ENCODE results near the gene SPON1. TPM values are rescaled to one million over a fixed set of nuclear protein-coding genes. Genes with fewer than 3 reads are reported as not detected.

Gene SPON1
- total and polyA plus RNA-seq, 4 donors: 0.72 to 4.9 (median 1.2) TPM

DNA sequence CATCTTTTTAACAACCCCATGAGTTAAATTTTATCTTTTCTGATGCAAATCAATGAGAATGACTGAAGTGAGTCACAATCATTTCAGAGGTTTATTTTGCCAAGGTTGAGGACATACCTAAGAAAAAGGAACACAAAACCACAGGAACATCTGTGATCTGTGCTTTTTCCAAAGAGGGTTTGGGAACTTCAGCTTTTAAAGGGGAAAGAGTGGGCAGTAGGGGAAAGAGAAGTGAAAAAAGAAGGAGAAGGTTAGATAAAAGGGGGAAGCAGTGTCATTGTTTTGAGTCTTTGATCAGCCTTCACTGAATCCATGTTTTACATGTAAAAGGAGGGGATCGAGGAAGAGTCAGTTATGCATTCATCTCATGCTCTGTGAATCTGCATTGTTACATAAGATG lies 45.3 kb upstream of the SPON1 start:
- no peak for TF ChIP-seq ZBTB33 (IDR thresholded peaks at IDR 0.05)
- TF ChIP-seq YY1 (IDR thresholded peaks at IDR 0.05): no peak
- TF ChIP-seq FOXA1 (IDR thresholded peaks at IDR 0.05): no peak
- TF ChIP-seq REST (IDR thresholded peaks at IDR 0.05): no peak
- TF ChIP-seq HNF4A (conservative IDR thresholded peaks at IDR 0.05): no peak
- TF ChIP-seq JUND (IDR thresholded peaks at IDR 0.05): no peak
- H3K9me3 ChIP-seq (ENCODE audit: control insufficient read depth in 4 of 4, low read length in 3 of 4): no peaks in the 10 kb centered on the region
- peaks cover 0 to 9% (median 0%) of the 10 kb centered on the region in 4 donors for H3K27me3 ChIP-seq (ENCODE audit: control insufficient read depth in 4 of 4, insufficient read depth in 4 of 4, low read length in 3 of 4)
- no peak for DNase-seq (ENCODE audit: low spot score)
- no peaks in the 10 kb centered on the region for H3K4me1 ChIP-seq (ENCODE audit: control insufficient read depth in 4 of 4, insufficient read depth in 4 of 4, low read length in 3 of 4)
- no peak overlapping the region for H3K9ac ChIP-seq (ENCODE audit: low read depth in 1 of 2, low read length in 2 of 2)
- H3K36me3 ChIP-seq (ENCODE audit: control insufficient read depth in 4 of 4, insufficient read depth in 3 of 4, low read depth in 1 of 4, low read length in 3 of 4): no peaks in the 10 kb centered on the region
- H3K4me3 ChIP-seq (ENCODE audit: low read depth in 1 of 3, low read length in 3 of 3): no peak overlapping the region
- 44% methylated on average over 1 of the region's 1 CpG for WGBS
- no peak overlapping the region for H3K27ac ChIP-seq (ENCODE audit: low read depth in 1 of 2, low read length in 2 of 2)

DNA sequence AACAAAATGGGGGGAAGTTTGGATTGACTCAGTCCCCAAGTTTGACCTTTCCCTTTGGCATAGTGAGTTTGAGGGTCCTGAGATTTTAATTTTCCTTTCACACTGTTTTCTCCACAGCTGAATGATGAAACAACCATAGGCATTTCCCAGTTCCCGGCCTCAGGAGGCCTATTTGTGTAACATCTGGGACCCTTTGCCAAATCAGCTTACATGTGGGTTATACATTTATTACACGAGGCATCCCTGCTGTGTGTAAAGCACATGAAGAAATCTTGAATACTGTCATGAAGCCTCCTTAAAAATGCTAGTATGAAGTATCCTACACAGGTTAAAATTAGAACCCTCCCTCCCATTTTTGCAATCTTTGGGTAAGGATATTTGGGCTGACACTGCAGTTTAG lies 44.6 kb upstream of the SPON1 start:
- Histone ChIP-seq H3K9ac (ENCODE audit: low read depth in 1 of 2, low read length in 2 of 2) (no peak overlapping the region), H3K36me3 (ENCODE audit: control insufficient read depth in 4 of 4, insufficient read depth in 3 of 4, low read depth in 1 of 4, low read length in 3 of 4) (no peaks in the 10 kb centered on the region), H3K27ac (ENCODE audit: low read depth in 1 of 2, low read length in 2 of 2) (no peak overlapping the region), H3K4me1 (ENCODE audit: control insufficient read depth in 4 of 4, insufficient read depth in 4 of 4, low read length in 3 of 4) (no peaks in the 10 kb centered on the region), H3K4me3 (ENCODE audit: low read depth in 1 of 3, low read length in 3 of 3) (no peak overlapping the region), H3K9me3 (ENCODE audit: control insufficient read depth in 4 of 4, low read length in 3 of 4) (no peaks in the 10 kb centered on the region), H3K27me3 (ENCODE audit: control insufficient read depth in 4 of 4, insufficient read depth in 4 of 4, low read length in 3 of 4) (peaks cover 0 to 9% (median 0%) of the 10 kb centered on the region in 4 donors)
- 61% methylated on average over 2 of the region's 2 CpGs for WGBS
- TF ChIP-seq REST (IDR thresholded peaks at IDR 0.05): no peak
- TF ChIP-seq JUND (IDR thresholded peaks at IDR 0.05): no peak
- TF ChIP-seq, protein P1, sequence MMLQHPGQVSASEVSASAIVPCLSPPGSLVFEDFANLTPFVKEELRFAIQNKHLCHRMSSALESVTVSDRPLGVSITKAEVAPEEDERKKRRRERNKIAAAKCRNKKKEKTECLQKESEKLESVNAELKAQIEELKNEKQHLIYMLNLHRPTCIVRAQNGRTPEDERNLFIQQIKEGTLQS (IDR thresholded peaks at IDR 0.05): no peak
- TF ChIP-seq RAD21 (IDR thresholded peaks at IDR 0.05): no peak
- TF ChIP-seq, protein P2, sequence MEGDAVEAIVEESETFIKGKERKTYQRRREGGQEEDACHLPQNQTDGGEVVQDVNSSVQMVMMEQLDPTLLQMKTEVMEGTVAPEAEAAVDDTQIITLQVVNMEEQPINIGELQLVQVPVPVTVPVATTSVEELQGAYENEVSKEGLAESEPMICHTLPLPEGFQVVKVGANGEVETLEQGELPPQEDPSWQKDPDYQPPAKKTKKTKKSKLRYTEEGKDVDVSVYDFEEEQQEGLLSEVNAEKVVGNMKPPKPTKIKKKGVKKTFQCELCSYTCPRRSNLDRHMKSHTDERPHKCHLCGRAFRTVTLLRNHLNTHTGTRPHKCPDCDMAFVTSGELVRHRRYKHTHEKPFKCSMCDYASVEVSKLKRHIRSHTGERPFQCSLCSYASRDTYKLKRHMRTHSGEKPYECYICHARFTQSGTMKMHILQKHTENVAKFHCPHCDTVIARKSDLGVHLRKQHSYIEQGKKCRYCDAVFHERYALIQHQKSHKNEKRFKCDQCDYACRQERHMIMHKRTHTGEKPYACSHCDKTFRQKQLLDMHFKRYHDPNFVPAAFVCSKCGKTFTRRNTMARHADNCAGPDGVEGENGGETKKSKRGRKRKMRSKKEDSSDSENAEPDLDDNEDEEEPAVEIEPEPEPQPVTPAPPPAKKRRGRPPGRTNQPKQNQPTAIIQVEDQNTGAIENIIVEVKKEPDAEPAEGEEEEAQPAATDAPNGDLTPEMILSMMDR (IDR thresholded peaks at IDR 0.05; ENCODE audit: low read depth, low read length, missing input control): no peak
- no peak for TF ChIP-seq HNF4A (conservative IDR thresholded peaks at IDR 0.05)
- no peak for TF ChIP-seq TAF1 (conservative IDR thresholded peaks at IDR 0.05)
- no peak for TF ChIP-seq NR2F2 (IDR thresholded peaks at IDR 0.05)
- no peak for TF ChIP-seq FOXA1 (IDR thresholded peaks at IDR 0.05)
- no peak for TF ChIP-seq SP1 (IDR thresholded peaks at IDR 0.05)
- TF ChIP-seq ZBTB33 (IDR thresholded peaks at IDR 0.05): no peak
- TF ChIP-seq RXRA (IDR thresholded peaks at IDR 0.05): no peak
- no peak for TF ChIP-seq EGR1 (IDR thresholded peaks at IDR 0.05; ENCODE audit: low read depth in 2 of 2)
- no peak for DNase-seq (ENCODE audit: low spot score)
